Cerebellar nuclear complex (tissue), 1 donor: ENCODE data around the gene DST.

Experiments
- DNase-seq, 2 experiments: peaks; one replicate each; lab custom pipeline; 2025; lab: John Stamatoyannopoulos, UW

DST gene

GRCh38 chr6:56624046-56624727 is 18.5 kb downstream of the DST start:
- no peak for DNase-seq

DNA sequence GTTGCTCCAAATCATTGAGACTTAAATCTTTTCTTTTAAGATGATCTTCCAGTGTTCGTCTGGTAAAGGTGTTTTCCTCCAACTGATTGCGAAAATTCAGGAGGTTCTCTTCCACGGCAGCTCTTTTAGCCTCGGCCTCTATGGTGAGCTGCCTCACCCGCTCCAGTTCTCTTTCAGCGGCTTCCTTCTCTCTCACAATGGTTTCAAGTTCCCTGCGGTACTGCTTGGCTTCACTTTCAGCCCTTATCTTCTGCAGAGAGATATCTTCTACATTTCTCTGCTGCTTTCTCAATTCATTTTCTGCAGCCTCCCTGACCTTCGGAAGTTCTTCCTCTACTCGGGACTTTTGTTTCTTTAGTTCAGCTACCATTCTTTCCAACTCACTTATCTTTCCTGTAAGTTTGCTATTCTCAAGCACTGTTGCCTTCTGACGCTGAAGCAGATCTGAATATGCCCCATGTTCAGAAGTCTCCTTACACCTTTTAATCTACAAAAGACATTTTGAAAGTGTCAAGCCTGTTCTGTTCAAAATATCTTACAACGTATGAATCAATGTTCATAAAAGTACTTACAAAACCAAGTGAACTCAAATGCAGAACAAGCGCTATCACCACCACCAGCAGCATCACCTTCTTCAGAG is 22.3 kb downstream of the DST start:
- no peak for DNase-seq

DNA sequence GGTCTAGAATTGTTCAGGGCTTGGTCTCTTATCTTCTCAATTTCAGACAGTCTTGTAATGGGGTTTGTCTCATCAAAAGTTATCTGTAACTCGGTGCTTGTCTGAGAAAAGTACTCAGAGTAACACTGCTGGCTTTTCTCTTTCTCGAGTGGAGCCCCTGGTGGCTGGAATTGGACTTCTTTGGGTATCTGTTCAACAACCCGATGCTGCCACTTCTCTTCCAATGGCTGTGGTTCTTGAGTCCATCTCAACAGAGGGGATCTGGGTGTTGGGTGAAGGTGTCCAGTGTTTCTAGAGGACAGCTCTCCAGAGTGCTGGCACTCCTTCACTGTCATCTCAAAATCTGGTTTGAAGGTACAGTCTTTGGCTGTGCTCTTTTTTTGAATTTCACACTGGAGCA is 24.6 kb downstream of the DST start:
- DNase-seq, result no peak

GRCh38 chr6:56616967-56617366 is 25.7 kb downstream of the DST start:
- DNase-seq, result no peak

- DNase-seq, result no peak
Observed at GRCh38 chr6:56613247-56613851, 29.3 kb downstream of the DST start.

DNA sequence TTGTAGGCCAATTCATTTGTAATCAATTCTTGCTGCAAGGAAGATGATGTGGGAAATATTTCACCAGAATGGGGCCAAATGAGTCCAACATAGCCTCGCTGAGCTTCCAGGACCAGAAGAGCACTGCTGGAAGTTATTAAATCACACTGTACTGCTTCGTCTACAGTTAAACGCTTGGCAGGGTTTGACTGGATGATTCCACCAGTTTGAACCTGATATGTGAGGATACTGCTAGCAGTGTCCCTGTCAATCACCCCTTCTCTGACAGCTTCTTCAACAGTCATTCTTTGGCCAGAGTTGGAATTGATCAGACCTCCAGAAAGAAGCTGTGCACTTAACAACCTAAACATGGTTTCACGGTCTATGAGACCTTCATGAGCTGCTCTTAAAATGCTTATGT is 34.4 kb downstream of the DST start:
- DNase-seq, result no peak

GRCh38 chr6:56607111-56607752 is 35.5 kb downstream of the DST start:
- no peak for DNase-seq

DNA sequence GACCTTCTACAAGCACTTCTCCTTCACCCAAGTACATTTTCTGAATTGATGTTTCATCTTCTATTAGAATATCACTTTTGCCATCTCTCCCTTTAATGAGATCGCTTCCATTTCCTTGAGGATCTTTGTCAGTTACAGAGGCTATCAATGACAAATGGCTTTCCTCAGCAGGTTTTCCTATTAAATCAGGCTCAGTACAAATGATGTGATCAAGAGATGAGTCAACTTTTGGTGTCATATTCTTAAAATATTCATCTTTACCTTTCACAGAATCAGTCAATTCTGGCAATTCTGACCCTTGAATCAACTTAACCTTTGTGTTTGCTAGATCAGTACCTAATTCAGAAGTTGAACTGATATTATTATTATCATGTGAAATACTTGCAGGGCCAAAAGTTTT is 37.3 kb downstream of the DST start:
- DNase-seq, result no peak

DNA sequence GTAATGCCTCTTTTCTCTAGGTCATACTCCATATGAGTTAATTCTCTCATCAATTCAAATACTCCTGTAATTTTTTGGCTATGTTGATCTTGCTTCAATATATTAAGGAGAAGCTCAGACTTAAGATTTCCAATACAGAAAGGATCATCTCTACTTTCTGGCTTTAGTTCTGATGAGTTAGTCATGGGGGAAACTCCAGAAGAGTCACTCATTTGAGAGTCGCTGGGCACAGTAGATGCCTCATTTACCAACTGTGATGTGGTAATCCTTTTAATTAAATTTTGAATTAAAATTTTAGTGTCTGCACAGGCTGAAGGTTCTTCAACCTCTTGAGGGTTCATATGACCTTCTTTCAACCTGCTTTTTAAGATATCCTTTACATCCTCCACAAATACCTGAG is 38.5 kb downstream of the DST start:
- no peak for DNase-seq

GRCh38 chr6:56601390-56601789 is 41.3 kb downstream of the DST start:
- DNase-seq, result no peak

DNA sequence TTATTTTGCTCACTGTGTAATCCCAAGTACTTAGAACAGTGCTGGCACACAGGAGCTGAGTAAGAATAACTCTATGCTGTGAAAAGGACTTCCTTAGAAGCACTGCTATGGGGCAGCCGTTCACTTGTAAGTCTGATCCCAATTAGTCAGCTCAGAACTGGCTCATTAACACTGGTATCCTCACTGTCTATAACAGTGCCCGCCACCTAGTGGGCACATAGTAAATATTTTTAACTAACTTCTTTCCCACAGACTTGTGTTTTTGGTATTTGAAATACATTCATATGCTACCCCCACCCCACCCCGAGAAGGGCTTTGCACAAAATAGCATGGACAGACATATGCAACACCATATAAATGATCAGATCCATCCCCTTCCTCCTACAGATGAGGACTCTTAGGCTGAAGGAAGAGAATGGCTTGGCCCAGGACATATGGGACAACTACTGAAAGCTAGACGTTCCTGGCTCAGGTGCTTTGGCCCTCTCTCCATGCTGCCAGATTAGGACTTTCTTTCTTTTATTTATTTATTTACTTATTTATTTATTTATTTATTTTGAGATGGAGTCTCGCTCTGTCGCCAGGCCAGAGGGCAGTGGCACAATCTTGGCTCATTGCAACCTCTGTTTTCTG is 47.1 kb downstream of the DST start:
- DNase-seq, result peak in 1 of 2 experiments; percentile 5

DNA sequence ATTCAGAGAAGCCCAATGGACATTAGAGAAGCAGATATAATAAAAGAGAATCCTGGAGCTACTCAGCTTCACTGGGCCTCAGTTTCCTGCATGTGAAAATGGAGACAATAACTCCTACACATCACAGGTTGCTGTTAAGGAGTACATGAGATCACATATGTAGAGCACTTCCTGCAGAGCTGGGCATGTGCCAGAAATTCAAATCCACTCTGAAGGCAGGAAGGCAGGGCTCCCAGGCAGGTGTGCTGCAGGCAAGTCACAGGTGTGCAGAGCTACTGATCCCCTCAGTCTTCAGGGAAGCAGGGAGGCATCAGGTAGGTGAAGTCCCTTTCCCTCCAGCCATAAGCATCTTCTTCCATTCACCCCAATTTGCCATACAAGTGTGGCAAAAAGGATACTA is 48.0 kb downstream of the DST start:
- no peak for DNase-seq

- DNase-seq, result no peak
Observed at GRCh38 chr6:56593801-56594318, 48.8 kb downstream of the DST start.

DNA sequence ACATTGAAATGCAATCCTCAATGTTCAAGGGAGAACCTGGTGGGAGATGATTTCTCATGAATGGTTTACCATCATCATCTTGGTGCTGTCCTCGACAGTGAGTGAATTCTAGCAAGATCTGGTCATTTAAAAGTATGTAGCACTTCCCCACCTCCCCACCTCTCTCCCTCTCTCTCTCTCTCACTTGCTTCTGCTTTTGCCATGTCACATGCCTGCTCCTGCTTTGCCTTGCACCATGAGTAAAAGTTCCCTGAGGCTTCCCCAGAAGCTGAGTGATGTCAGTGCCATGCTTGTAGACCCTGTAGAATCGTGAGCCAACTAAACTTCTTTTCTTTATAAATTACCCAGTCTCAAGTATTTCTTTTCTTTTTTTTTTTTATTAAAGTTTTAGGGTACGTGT is 60.5 kb downstream of the DST start:
- no peak for DNase-seq

GRCh38 chr6:56581296-56581925 is 61.3 kb downstream of the DST start:
- DNase-seq, result no peak

GRCh38 chr6:56580271-56580670 is 62.4 kb downstream of the DST start:
- no peak for DNase-seq

DNA sequence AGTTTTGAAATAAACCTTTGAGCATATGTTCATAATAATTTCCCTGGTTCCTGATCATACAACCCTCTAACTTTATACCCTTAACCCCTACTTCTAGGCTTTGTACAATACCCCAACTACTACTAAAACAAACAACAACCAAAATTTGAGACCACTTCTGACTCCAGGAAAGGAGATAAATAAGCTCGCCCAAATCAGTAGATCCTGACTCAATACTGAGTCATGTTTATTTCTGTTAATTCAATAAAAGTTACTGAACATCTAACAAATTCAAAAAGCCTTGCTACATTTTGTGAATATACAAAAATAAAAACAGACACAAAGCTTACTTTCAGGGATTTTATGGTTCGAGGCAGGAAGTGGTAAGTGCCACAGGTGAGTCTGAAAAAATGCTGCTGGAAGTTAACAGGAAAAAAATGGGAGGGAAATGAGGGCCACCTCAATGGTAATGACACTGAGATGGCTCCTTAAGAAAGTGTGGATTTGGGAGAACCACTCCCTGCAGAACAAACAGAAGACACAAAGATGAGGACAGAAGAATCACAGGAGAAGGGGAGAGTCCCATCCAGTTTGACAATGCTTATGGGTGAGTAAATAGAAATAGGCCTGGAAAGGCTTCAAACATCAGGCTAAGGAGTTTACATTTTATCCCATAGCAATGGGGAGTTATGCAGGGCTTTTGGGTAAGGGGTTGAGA is 63.4 kb downstream of the DST start:
- no peak for DNase-seq

GRCh38 chr6:56575736-56576135 is 67.0 kb downstream of the DST start:
- DNase-seq, result no peak

GRCh38 chr6:56574292-56574691 is 68.4 kb downstream of the DST start:
- no peak for DNase-seq

GRCh38 chr6:56573624-56574023 is 69.1 kb downstream of the DST start:
- no peak for DNase-seq

- DNase-seq, result no peak
Observed at GRCh38 chr6:56572788-56573471, 69.8 kb downstream of the DST start.
